Endothelial cell of umbilical vein (primary cell): ENCODE results near the gene RELT. TPM values are rescaled to one million over a fixed set of nuclear protein-coding genes. Genes with fewer than 3 reads are reported as not detected.

Experiments
- BruUV-seq: library from RNA; stranded (reverse); fragments of 400-500 nt; replicated peaks from 2 replicates; lab custom pipeline; 2021; lab: Mats Ljungman, UMichigan
- CTCF ChIA-PET: fragments of 300-600, 350-600 bp; sonication (Branson Sonifier 250); formaldehyde crosslinking; loops from one replicate; lab custom pipeline; 2021; ENCODE audit warnings: antibody characterized with exemption, inconsistent platforms; lab: Charles Lee
- POLR2A ChIA-PET: fragments of 300-600, 350-600 bp; sonication (Branson Sonifier 250); formaldehyde crosslinking; loops from one replicate; lab custom pipeline; 2021; ENCODE audit warnings: antibody characterized with exemption, inconsistent platforms; lab: Charles Lee
- DNase-seq: peaks from one replicate; pipeline ENCODE4 v3.0.0-alpha.2; 2011; ENCODE audit warnings: low read depth, low spot score
- FAIRE-seq: peaks from 2 replicates; lab custom pipeline; 2011; peaks lifted over from hg19 to GRCh38; lab: Jason Lieb, UNC
- H2AFZ ChIP-seq: 2 replicates; pipeline ENCODE4 v1.6.0; 2012; ENCODE audit warnings: low read depth, low read length, control low read depth, inconsistent platforms
- H3K27ac ChIP-seq: 2 replicates; pipeline ENCODE4 v1.5.1; 2011; ENCODE audit warnings: low read depth, mild to moderate bottlenecking, control low read depth, low read length, moderate library complexity; ENCODE audit not compliant: insufficient read depth
- H3K27me3 ChIP-seq, 2 experiments: 2 replicates each; pipeline versions ENCODE4 v1.6.0 to v1.6.1; 2011; ENCODE audit warnings: low read length in 2 of 2, mixed read lengths in 1 of 2; ENCODE audit not compliant: control insufficient read depth in 2 of 2, insufficient read depth in 2 of 2
- H3K36me3 ChIP-seq, 2 experiments: 2 replicates in 1 of 2; 3 replicates in 1 of 2; pipeline ENCODE4 v1.5.1; 2011; ENCODE audit warnings: low read length in 2 of 2, mild to moderate bottlenecking in 1 of 2, moderate library complexity in 1 of 2; ENCODE audit not compliant: control insufficient read depth in 2 of 2, insufficient read depth in 2 of 2; ENCODE audit errors: extremely low read depth in 1 of 2
- H3K4me1 ChIP-seq: 3 replicates; pipeline ENCODE4 v1.5.1; 2011; ENCODE audit warnings: mild to moderate bottlenecking, low read length; ENCODE audit not compliant: control insufficient read depth, insufficient read depth; ENCODE audit errors: extremely low read depth
- H3K4me2 ChIP-seq: 2 replicates; pipeline ENCODE4 v1.6.1; 2011; ENCODE audit warnings: low read length, control low read depth, mixed read lengths; ENCODE audit not compliant: insufficient read depth
- H3K4me3 ChIP-seq, 3 experiments: fragments of 200-600 bp in 1 of 3; sonication (generic), shearing (Covaris generic) in 1 of 3; replicated peaks in 1 of 3; 2 replicates each; pipeline ENCODE4 v1.5.1; 2011 to 2016; ENCODE audit warnings: control low read depth in 3 of 3, low read length in 3 of 3, mild to moderate bottlenecking in 2 of 3, inconsistent platforms in 1 of 3, low read depth in 1 of 3, moderate library complexity in 1 of 3; ENCODE audit not compliant: insufficient read depth in 1 of 3
- H3K79me2 ChIP-seq: 2 replicates; pipeline ENCODE4 v1.6.0; 2012; ENCODE audit warnings: low read length, inconsistent platforms; ENCODE audit not compliant: control insufficient read depth, insufficient read depth
- H3K9ac ChIP-seq: replicated peaks from 2 replicates; pipeline ENCODE3; 2011; ENCODE audit warnings: low read length, control low read depth; ENCODE audit not compliant: insufficient read depth; ENCODE audit errors: extremely low read depth
- H3K9me1 ChIP-seq: replicated peaks from 3 replicates; pipeline ENCODE4 v1.6.0; 2011; ENCODE audit warnings: mild to moderate bottlenecking, low read length; ENCODE audit not compliant: control insufficient read depth, insufficient read depth; ENCODE audit errors: extremely low read depth
- H3K9me3 ChIP-seq: replicated peaks from 2 replicates; pipeline ENCODE4 v1.5.1; 2012; ENCODE audit warnings: low read length, inconsistent platforms; ENCODE audit not compliant: control insufficient read depth, insufficient read depth
- H4K20me1 ChIP-seq: replicated peaks from 2 replicates; pipeline ENCODE3; 2011; ENCODE audit warnings: mild to moderate bottlenecking, low read length; ENCODE audit not compliant: control insufficient read depth, insufficient read depth; ENCODE audit errors: extremely low read depth
- EZH2 ChIP-seq: IDR thresholded peaks from 2 replicates; pipeline ENCODE4 v1.6.1; 2012; ENCODE audit warnings: borderline replicate concordance, low read depth, mild to moderate bottlenecking, moderate library complexity, low read length, inconsistent platforms; ENCODE audit not compliant: severe bottlenecking
- FOS ChIP-seq: IDR thresholded peaks from 2 replicates; pipeline ENCODE4 v1.6.1; 2011; ENCODE audit warnings: mild to moderate bottlenecking, low read length, moderate library complexity, borderline replicate concordance; ENCODE audit not compliant: insufficient read depth
- GATA2 ChIP-seq: IDR thresholded peaks from 2 replicates; pipeline ENCODE4 v1.7.0; 2011; ENCODE audit warnings: low read depth, mild to moderate bottlenecking, moderate library complexity, mixed read lengths, low read length; ENCODE audit not compliant: insufficient read length, insufficient read depth
- JUN ChIP-seq: IDR thresholded peaks from 2 replicates; pipeline ENCODE4 v1.6.1; 2011; ENCODE audit warnings: borderline replicate concordance, low read depth; ENCODE audit not compliant: insufficient read length, insufficient read depth
- MAX ChIP-seq: IDR thresholded peaks from 2 replicates; pipeline ENCODE4 v1.6.1; 2011; ENCODE audit not compliant: insufficient read depth, insufficient read length
- MYC ChIP-seq: IDR thresholded peaks from one replicate; pipeline ENCODE4 v1.6.1; 2011; ENCODE audit warnings: mild to moderate bottlenecking, low read depth, low read length
- POLR2A ChIP-seq: IDR thresholded peaks from 2 replicates; pipeline ENCODE4 v1.6.1; 2012; ENCODE audit warnings: low read depth, mild to moderate bottlenecking, control low read depth, low read length
- POLR2AphosphoS5 ChIP-seq: IDR thresholded peaks from 2 replicates; pipeline ENCODE4 v1.6.1; 2012; ENCODE audit warnings: low read depth, mild to moderate bottlenecking, control low read depth, low read length, moderate library complexity; ENCODE audit not compliant: insufficient read depth
- dilution Hi-C: fragments of 300-500 bp; cut with MboI; formaldehyde crosslinking; loops from one replicate; pipeline ENCODE4 v1.15.0; 2019; ENCODE audit warnings: low sequenced_read_pairs; ENCODE audit not compliant: extremely low pct_ligation_motif_present
- intact Hi-C: fragments of 100-400 bp; cut with micrococcal nuclease; formaldehyde crosslinking; loops from one replicate; pipeline ENCODE4 v1.10.0; 2022
- polyA plus RNA-seq, 4 experiments: library from polyadenylated mRNA; depleted of rRNA in 3 of 4; stranded (reverse) in 3 of 4; unstranded in 1 of 4; fragments of >200 nt; gene quantifications; 2 replicates each; pipeline versions ENCODE4 v1.2.1 to v1.2.3, GENCODE V29; 2011 to 2012; ENCODE audit warnings: missing spikeins in 1 of 4
- total RNA-seq: library from RNA; stranded (reverse); gene quantifications from 2 replicates; pipeline ENCODE4 v1.2.3, GENCODE V29; 2021
- TF ChIP-seq, protein P1 (sequence below), 2 donors: IDR thresholded peaks; 1 replicate in 1 of 2; 2 replicates in 1 of 2; pipeline ENCODE4 v1.5.1; 2011; ENCODE audit warnings: low read length in 2 of 2, mild to moderate bottlenecking in 2 of 2, moderate library complexity in 2 of 2, control low read depth in 1 of 2, inconsistent platforms in 1 of 2, low read depth in 1 of 2; ENCODE audit not compliant: insufficient read depth in 1 of 2; ENCODE audit errors: extremely low read depth in 1 of 2

RELT gene
- total and polyA plus RNA-seq, 2 donors (not counting 3 experiments of a cell fraction or from before 2014, with no cell fraction given), result 6.7 to 13.1 TPM

DNA sequence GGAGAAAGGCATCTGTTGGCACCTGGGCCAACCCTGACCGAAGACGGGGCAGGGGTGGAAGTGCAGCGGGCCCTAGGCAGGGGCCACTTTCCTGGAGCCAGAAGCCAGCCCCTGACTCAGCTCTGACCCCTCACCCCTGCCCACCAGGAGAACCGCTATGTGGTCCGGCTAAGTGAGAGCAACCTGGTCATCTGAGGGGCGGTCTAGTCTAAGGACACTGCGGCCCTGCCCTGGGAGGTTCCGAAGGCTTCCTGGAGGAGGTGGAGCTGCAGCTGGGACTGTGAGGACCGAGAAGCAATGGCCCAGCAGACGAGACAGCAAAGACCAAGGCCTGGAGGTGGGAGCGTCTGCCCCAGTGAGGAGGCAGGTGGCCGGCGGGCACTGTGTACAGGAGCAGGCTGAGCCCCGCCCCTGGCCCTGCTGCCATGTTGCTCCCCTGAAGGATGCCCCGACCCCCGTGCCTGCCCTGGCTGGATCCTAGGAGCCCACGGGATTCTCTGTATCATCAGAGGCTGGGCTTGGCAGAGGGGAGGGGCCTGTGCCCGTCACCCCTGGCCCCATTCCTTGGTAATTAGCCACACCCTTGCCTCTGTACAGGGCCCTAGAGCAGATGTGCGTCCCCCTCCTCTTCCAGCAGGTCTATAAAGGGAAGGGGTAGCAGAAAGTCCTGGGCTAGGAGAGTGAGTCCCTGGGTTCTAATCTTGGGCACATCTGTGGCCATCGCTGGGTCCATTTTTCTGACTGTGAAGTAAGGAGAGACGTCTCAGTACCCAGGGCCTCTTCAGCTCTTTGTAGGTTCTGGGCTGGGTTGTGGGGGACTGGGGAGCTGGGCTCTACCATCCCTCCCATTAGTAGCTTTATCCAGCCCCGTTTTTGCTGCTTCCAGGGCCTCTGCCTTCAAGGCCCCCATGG lies 19.4 kb downstream of the RELT start:
- intact Hi-C loops (no loop called here), dilution Hi-C loops (no loop called here)
- ChIA-PET CTCF (interaction anchor here (1.4 to 6.2 kb wide), 5 partner anchors 41 to 265 kb away, joined by 4 to 253 read pairs (median 5); partner anchors contain the start of gene ARHGEF17), POLR2A (no interaction called here)
- H3K4me2 ChIP-seq, result no peak overlapping the region
- FAIRE-seq (no peak), DNase-seq (no peak)
- no TSS peak for BruUV-seq
- no peak overlapping the region for H3K4me3 ChIP-seq
- no peaks in the 10 kb centered on the region for H3K9me1 ChIP-seq
- no peaks in the 10 kb centered on the region for H4K20me1 ChIP-seq
- H2AFZ ChIP-seq, result no peak overlapping the region
- H3K27me3 ChIP-seq, result no peaks in the 10 kb centered on the region
- no peak overlapping the region for H3K9ac ChIP-seq
- no peaks in the 10 kb centered on the region for H3K9me3 ChIP-seq
- TF ChIP-seq JUN (no peak), FOS (no peak), MYC (no peak), POLR2AphosphoS5 (no peak), MAX (no peak), GATA2 (no peak), POLR2A (no peak), EZH2 (no peak)
- TF ChIP-seq, protein P1, sequence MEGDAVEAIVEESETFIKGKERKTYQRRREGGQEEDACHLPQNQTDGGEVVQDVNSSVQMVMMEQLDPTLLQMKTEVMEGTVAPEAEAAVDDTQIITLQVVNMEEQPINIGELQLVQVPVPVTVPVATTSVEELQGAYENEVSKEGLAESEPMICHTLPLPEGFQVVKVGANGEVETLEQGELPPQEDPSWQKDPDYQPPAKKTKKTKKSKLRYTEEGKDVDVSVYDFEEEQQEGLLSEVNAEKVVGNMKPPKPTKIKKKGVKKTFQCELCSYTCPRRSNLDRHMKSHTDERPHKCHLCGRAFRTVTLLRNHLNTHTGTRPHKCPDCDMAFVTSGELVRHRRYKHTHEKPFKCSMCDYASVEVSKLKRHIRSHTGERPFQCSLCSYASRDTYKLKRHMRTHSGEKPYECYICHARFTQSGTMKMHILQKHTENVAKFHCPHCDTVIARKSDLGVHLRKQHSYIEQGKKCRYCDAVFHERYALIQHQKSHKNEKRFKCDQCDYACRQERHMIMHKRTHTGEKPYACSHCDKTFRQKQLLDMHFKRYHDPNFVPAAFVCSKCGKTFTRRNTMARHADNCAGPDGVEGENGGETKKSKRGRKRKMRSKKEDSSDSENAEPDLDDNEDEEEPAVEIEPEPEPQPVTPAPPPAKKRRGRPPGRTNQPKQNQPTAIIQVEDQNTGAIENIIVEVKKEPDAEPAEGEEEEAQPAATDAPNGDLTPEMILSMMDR (IDR thresholded peaks at IDR 0.05; ENCODE audit: extremely low read depth in 1 of 2, insufficient read depth in 1 of 2, low read depth in 1 of 2, low read length in 2 of 2), result no peak
- H3K27ac ChIP-seq, result no peak overlapping the region
- H3K36me3 ChIP-seq, result peaks cover 2 to 9% of the 10 kb centered on the region in 2 experiments
- H3K4me1 ChIP-seq, result peaks cover 19% of the 10 kb centered on the region
- no peaks in the 10 kb centered on the region for H3K79me2 ChIP-seq
